AG04450 (cell line): ENCODE results near the gene CCDC51. TPM values are rescaled to one million over a fixed set of nuclear protein-coding genes. Genes with fewer than 3 reads are reported as not detected.

Source experiments
- polyA plus RNA-seq: library from polyadenylated mRNA; depleted of rRNA; stranded (reverse); fragments of >200 nt; gene quantifications from 2 replicates; pipeline ENCODE4 v1.2.3, GENCODE V29; 2011; rRNA removed

The CCDC51 gene
- polyA plus RNA-seq, 1 experiment, result 9.5 TPM

Other genes with a start within 250 kb of the CCDC51 start
- gene CAMP, start 216.6 kb downstream of the CCDC51 start, polyA plus RNA-seq, result not detected in 2 replicates
- 3.3 TPM in 2 replicates for gene ZNF589, start 199.0 kb downstream of the CCDC51 start, polyA plus RNA-seq
- 22.6 and 25.8 TPM in 2 replicates for gene NME6, start 138.8 kb downstream of the CCDC51 start, polyA plus RNA-seq
- not detected in 2 replicates for gene SPINK8, start 106.5 kb downstream of the CCDC51 start, polyA plus RNA-seq
- not detected in 2 replicates for gene FBXW12, start 67.9 kb downstream of the CCDC51 start, polyA plus RNA-seq
- gene PLXNB1, start 10.0 kb downstream of the CCDC51 start, polyA plus RNA-seq, result 13.4 and 18.3 TPM in 2 replicates
- 207 and 316 TPM in 2 replicates for gene TMA7, start 138 bp upstream of the CCDC51 start, polyA plus RNA-seq
- 5.1 and 5.8 TPM in 2 replicates for gene ATRIP, start 6.6 kb upstream of the CCDC51 start, polyA plus RNA-seq
- 124 and 151 TPM in 2 replicates for gene SHISA5, start 64.1 kb upstream of the CCDC51 start, polyA plus RNA-seq
- 6.1 and 7.2 TPM in 2 replicates for gene PFKFB4, start 116.7 kb upstream of the CCDC51 start, polyA plus RNA-seq
- 1.2 and 2.2 TPM in 2 replicates for gene UCN2, start 123.7 kb upstream of the CCDC51 start, polyA plus RNA-seq
- 19.8 and 25.8 TPM in 2 replicates for gene COL7A1, start 155.2 kb upstream of the CCDC51 start, polyA plus RNA-seq
- 379 and 468 TPM in 2 replicates for gene UQCRC1, start 169.5 kb upstream of the CCDC51 start, polyA plus RNA-seq
- not detected in 2 replicates for gene TMEM89, start 181.7 kb upstream of the CCDC51 start, polyA plus RNA-seq
- 22.2 and 23.1 TPM in 2 replicates for gene SLC26A6, start 195.3 kb upstream of the CCDC51 start, polyA plus RNA-seq
- 0.55 and 0.73 TPM in 2 replicates for gene CELSR3, start 222.8 kb upstream of the CCDC51 start, polyA plus RNA-seq
- 25.4 and 36.3 TPM in 2 replicates for gene NCKIPSD, start 245.8 kb upstream of the CCDC51 start, polyA plus RNA-seq